IMR-90 (cell line): ENCODE results near the gene TP53TG5. TPM values are rescaled to one million over a fixed set of nuclear protein-coding genes. Genes with fewer than 3 reads are reported as not detected.

ENCODE experiments used
- ATAC-seq: fragments of 200-7000 bp; cut with Tn5 transposase; 2 replicates; pipeline ENCODE4 v1.9.1; 2020; ENCODE audit warnings: low read depth, mild to moderate bottlenecking, moderate library complexity
- BruUV-seq: library from RNA; stranded (reverse); fragments of 400-500 nt; replicated peaks from 2 replicates; lab custom pipeline; 2021; lab: Mats Ljungman, UMichigan
- CTCF ChIA-PET: fragments of 300-600 bp; formaldehyde crosslinking; extraction: SDS; loops from one replicate; lab custom pipeline; 2021; ENCODE audit warnings: antibody characterized with exemption; lab: Yijun Ruan, JAX
- POLR2A ChIA-PET: fragments of 300-600 bp; sonication (Branson Sonifier 250); formaldehyde crosslinking; loops from one replicate; lab custom pipeline; 2022; ENCODE audit warnings: antibody characterized with exemption; ENCODE audit not compliant: unreplicated experiment; lab: Charles Lee
- DNase-seq: peaks from one replicate; pipeline ENCODE4 v3.0.0; 2013
- H2AFZ ChIP-seq: replicated peaks from 2 replicates; pipeline ENCODE3; 2013; ENCODE audit warnings: low read length, mild to moderate bottlenecking; ENCODE audit not compliant: poor library complexity
- H2AK5ac ChIP-seq: 2 replicates; pipeline ENCODE4 v1.6.1; 2013; ENCODE audit warnings: low read depth, low read length, inconsistent platforms
- H2AK9ac ChIP-seq: replicated peaks from 2 replicates; pipeline ENCODE3; 2013; ENCODE audit warnings: mild to moderate bottlenecking, low read depth, low read length, moderate library complexity; ENCODE audit not compliant: poor library complexity
- H2BK120ac ChIP-seq: 2 replicates; pipeline ENCODE4 v1.6.1; 2013; ENCODE audit warnings: low read depth, low read length, inconsistent platforms
- H2BK15ac ChIP-seq: 3 replicates; pipeline ENCODE4 v1.6.1; 2013; ENCODE audit warnings: low read depth, low read length, inconsistent platforms
- H2BK20ac ChIP-seq: 2 replicates; pipeline ENCODE4 v1.6.1; 2013; ENCODE audit warnings: low read depth, mild to moderate bottlenecking, inconsistent platforms, low read length, moderate library complexity
- H2BK5ac ChIP-seq: 2 replicates; pipeline ENCODE4 v1.6.1; 2013; ENCODE audit warnings: mild to moderate bottlenecking, low read depth, low read length, inconsistent platforms; ENCODE audit not compliant: poor library complexity, severe bottlenecking
- H3K14ac ChIP-seq: replicated peaks from 2 replicates; pipeline ENCODE4 v1.6.1; 2013; ENCODE audit warnings: low read depth, low read length, inconsistent platforms
- H3K18ac ChIP-seq: 2 replicates; pipeline ENCODE4 v1.6.1; 2013; ENCODE audit warnings: low read depth, low read length, control low read depth
- H3K23ac ChIP-seq: 2 replicates; pipeline ENCODE4 v1.6.1; 2013; ENCODE audit warnings: low read depth, low read length, inconsistent platforms
- H3K27ac ChIP-seq: 2 replicates; pipeline ENCODE4 v1.5.1; 2013; ENCODE audit warnings: mild to moderate bottlenecking, control low read depth, low read length; ENCODE audit not compliant: insufficient read depth
- H3K27me3 ChIP-seq: 2 replicates; pipeline ENCODE4 v1.6.1; 2013; ENCODE audit warnings: low read length; ENCODE audit not compliant: control insufficient read depth, insufficient read depth
- H3K36me3 ChIP-seq: 2 replicates; pipeline ENCODE4 v1.6.1; 2013; ENCODE audit warnings: low read length, mixed read lengths; ENCODE audit not compliant: control insufficient read depth, insufficient read depth
- H3K4ac ChIP-seq: 2 replicates; pipeline ENCODE4 v1.6.1; 2013; ENCODE audit warnings: low read depth, low read length, inconsistent platforms
- H3K4me1 ChIP-seq: 2 replicates; pipeline ENCODE4 v1.6.1; 2013; ENCODE audit warnings: low read length, mixed read lengths; ENCODE audit not compliant: control insufficient read depth, insufficient read depth
- H3K4me2 ChIP-seq: 2 replicates; pipeline ENCODE4 v1.6.1; 2013; ENCODE audit warnings: low read depth, mild to moderate bottlenecking, control low read depth, low read length, moderate library complexity
- H3K4me3 ChIP-seq: 2 replicates; pipeline ENCODE4 v1.5.1; 2013; ENCODE audit warnings: low read depth, mild to moderate bottlenecking, control low read depth, low read length, moderate library complexity; ENCODE audit not compliant: insufficient read depth
- H3K56ac ChIP-seq: 2 replicates; pipeline ENCODE4 v1.6.1; 2013; ENCODE audit warnings: low read length, inconsistent platforms; ENCODE audit not compliant: insufficient read depth; ENCODE audit errors: extremely low read depth
- H3K79me1 ChIP-seq, 2 experiments: 2 replicates each; pipeline ENCODE4 v1.6.1; 2013; ENCODE audit warnings: low read length in 2 of 2, inconsistent platforms in 1 of 2, low read depth in 1 of 2
- H3K9ac ChIP-seq: 2 replicates; pipeline ENCODE4 v1.6.1; 2013; ENCODE audit warnings: low read depth, low read length, control low read depth
- H3K9me1 ChIP-seq: 2 replicates; pipeline ENCODE4 v1.6.1; 2013; ENCODE audit warnings: low read length, inconsistent platforms; ENCODE audit not compliant: insufficient read depth
- H3K9me3 ChIP-seq: 2 replicates; pipeline ENCODE4 v1.6.1; 2013; ENCODE audit warnings: low read length; ENCODE audit not compliant: control insufficient read depth, insufficient read depth
- H4K20me1 ChIP-seq: 2 replicates; pipeline ENCODE4 v1.6.1; 2013; ENCODE audit warnings: low read length, inconsistent platforms; ENCODE audit not compliant: insufficient read depth
- H4K5ac ChIP-seq: 2 replicates; pipeline ENCODE4 v1.6.1; 2013; ENCODE audit warnings: mild to moderate bottlenecking, low read depth, low read length, control low read depth
- H4K8ac ChIP-seq, 2 experiments: 2 replicates each; pipeline ENCODE4 v1.6.1; 2013; ENCODE audit warnings: low read depth in 2 of 2, low read length in 2 of 2, control low read depth in 1 of 2, inconsistent platforms in 1 of 2
- H4K91ac ChIP-seq: 2 replicates; pipeline ENCODE4 v1.6.1; 2013; ENCODE audit warnings: low read depth, low read length, inconsistent platforms; ENCODE audit not compliant: insufficient read depth
- CHD1 ChIP-seq: IDR thresholded peaks from 2 replicates; pipeline ENCODE4 v1.6.1; 2012; ENCODE audit warnings: low read depth, low read length, improper control_type of control experiment
- FOS ChIP-seq: fragments of 150-350 bp; IDR thresholded peaks from 2 replicates; pipeline ENCODE4 v1.6.1; 2016; ENCODE audit warnings: low read depth, low read length
- MAFK ChIP-seq: IDR thresholded peaks from 2 replicates; pipeline ENCODE4 v1.6.1; 2012; ENCODE audit warnings: low read depth, low read length, improper control_type of control experiment
- MAZ ChIP-seq: IDR thresholded peaks from 2 replicates; pipeline ENCODE4 v1.6.1; 2012; ENCODE audit warnings: low read depth, mild to moderate bottlenecking, low read length, improper control_type of control experiment, moderate library complexity, borderline replicate concordance
- MXI1 ChIP-seq: IDR thresholded peaks from 2 replicates; pipeline ENCODE4 v1.6.1; 2012; ENCODE audit warnings: low read depth, mild to moderate bottlenecking, low read length, moderate library complexity, borderline replicate concordance
- NFE2L2 ChIP-seq: fragments of 150-350 bp; IDR thresholded peaks from 2 replicates; pipeline ENCODE4 v1.6.1; 2016; ENCODE audit warnings: low read depth, mild to moderate bottlenecking, low read length
- POLR2A ChIP-seq: IDR thresholded peaks from 2 replicates; pipeline ENCODE4 v1.6.1; 2012; ENCODE audit warnings: mild to moderate bottlenecking, low read depth, low read length
- RAD21 ChIP-seq: IDR thresholded peaks from 2 replicates; pipeline ENCODE4 v1.6.1; 2012; ENCODE audit warnings: low read length, improper control_type of control experiment
- RCOR1 ChIP-seq: IDR thresholded peaks from 2 replicates; pipeline ENCODE4 v1.6.1; 2012; ENCODE audit warnings: mild to moderate bottlenecking, low read length, improper control_type of control experiment; ENCODE audit not compliant: insufficient replicate concordance
- RFX5 ChIP-seq: IDR thresholded peaks from 2 replicates; pipeline ENCODE4 v1.8.0; 2012; ENCODE audit warnings: low read depth, mild to moderate bottlenecking, low read length, moderate library complexity
- SMC3 ChIP-seq: fragments of 150-350 bp; IDR thresholded peaks from 2 replicates; pipeline ENCODE4 v1.6.1; 2016; ENCODE audit warnings: low read depth, mild to moderate bottlenecking, antibody characterized with exemption, low read length, moderate library complexity
- USF2 ChIP-seq: fragments of 150-350 bp; IDR thresholded peaks from 2 replicates; pipeline ENCODE4 v1.6.1; 2017; ENCODE audit warnings: mild to moderate bottlenecking, antibody characterized with exemption, low read length, low read depth
- WGBS, 2 experiments: methylation state at CpG; one replicate each; pipeline versions ENCODE4 v1.1.5 to v1.1.7; 2013; ENCODE audit warnings: missing lambda C conversion rate in 2 of 2; ENCODE audit not compliant: insufficient read length in 1 of 2; ENCODE audit errors: extremely low coverage in 2 of 2; 5-methylcytosine and 5-hydroxymethylcytosine counted together
- dilution Hi-C: fragments of 300-500 bp; cut with HindIII; formaldehyde crosslinking; loops from one replicate; pipeline ENCODE4 v1.14.3; 2018; ENCODE audit warnings: low sequenced_read_pairs; ENCODE audit not compliant: unreplicated experiment
- in situ Hi-C: fragments of 300-500 bp; cut with MboI; formaldehyde crosslinking; loops from 3 replicates; pipeline ENCODE4 v1.14.3; 2019; ENCODE audit warnings: low sequenced_read_pairs, inconsistent platforms, mixed read lengths
- intact Hi-C: fragments of 100-400 bp; cut with micrococcal nuclease; formaldehyde crosslinking; loops from 2 replicates; pipeline ENCODE4 v1.10.0; 2022
- polyA plus RNA-seq, 3 experiments: library from polyadenylated mRNA; depleted of rRNA; stranded (reverse); fragments of >200 nt; gene quantifications; 2 replicates each; pipeline ENCODE4 v1.2.3, GENCODE V29; 2012; ENCODE audit warnings: low replicate concordance in 1 of 3
- total RNA-seq: library from RNA; depleted of rRNA; stranded (reverse); fragments of >200 nt; gene quantifications from 2 replicates; pipeline ENCODE4 v1.2.3, GENCODE V29; 2012
- TF ChIP-seq, protein P1 (sequence below): conservative IDR thresholded peaks from 2 replicates; pipeline ENCODE4 v1.5.1; 2012; ENCODE audit warnings: mild to moderate bottlenecking, low read depth, low read length, improper control_type of control experiment

TP53TG5 gene
- total and polyA plus RNA-seq, 2 of the 4 experiments (the other 2 are of a cell fraction): not detected

GRCh38 chr20:45423700-45424099 lies 45.6 kb upstream of the TP53TG5 start:
- POLR2A ChIA-PET: no interaction called here
- in situ Hi-C loops: no loop called here
- no peak overlapping the region for H4K5ac ChIP-seq
- no peaks in the 10 kb centered on the region for H3K9me3 ChIP-seq
- no peak overlapping the region for H3K18ac ChIP-seq
- H4K91ac ChIP-seq: no peak overlapping the region
- no CpG with 5 or more reads among the region's 2 CpGs for WGBS, 2 experiments
- H4K20me1 ChIP-seq: no peaks in the 10 kb centered on the region
- peaks cover 43% of the 10 kb centered on the region for H3K36me3 ChIP-seq
- H3K79me1 ChIP-seq: peaks cover 0 to 14% of the 10 kb centered on the region in 2 experiments; a peak in 3 of 4 replicates
- ATAC-seq (no peak), DNase-seq (no peak)
- intact Hi-C loops: no loop called here
- peaks cover 3% of the 10 kb centered on the region for H3K9me1 ChIP-seq
- no peak overlapping the region for H3K23ac ChIP-seq
- no peak for TF ChIP-seq RAD21
- TF ChIP-seq RCOR1: no peak
- TF ChIP-seq, protein P1, sequence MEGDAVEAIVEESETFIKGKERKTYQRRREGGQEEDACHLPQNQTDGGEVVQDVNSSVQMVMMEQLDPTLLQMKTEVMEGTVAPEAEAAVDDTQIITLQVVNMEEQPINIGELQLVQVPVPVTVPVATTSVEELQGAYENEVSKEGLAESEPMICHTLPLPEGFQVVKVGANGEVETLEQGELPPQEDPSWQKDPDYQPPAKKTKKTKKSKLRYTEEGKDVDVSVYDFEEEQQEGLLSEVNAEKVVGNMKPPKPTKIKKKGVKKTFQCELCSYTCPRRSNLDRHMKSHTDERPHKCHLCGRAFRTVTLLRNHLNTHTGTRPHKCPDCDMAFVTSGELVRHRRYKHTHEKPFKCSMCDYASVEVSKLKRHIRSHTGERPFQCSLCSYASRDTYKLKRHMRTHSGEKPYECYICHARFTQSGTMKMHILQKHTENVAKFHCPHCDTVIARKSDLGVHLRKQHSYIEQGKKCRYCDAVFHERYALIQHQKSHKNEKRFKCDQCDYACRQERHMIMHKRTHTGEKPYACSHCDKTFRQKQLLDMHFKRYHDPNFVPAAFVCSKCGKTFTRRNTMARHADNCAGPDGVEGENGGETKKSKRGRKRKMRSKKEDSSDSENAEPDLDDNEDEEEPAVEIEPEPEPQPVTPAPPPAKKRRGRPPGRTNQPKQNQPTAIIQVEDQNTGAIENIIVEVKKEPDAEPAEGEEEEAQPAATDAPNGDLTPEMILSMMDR: no peak
- no peak for TF ChIP-seq MXI1
- no peak for TF ChIP-seq FOS
- TF ChIP-seq MAFK: no peak
- no peak for TF ChIP-seq USF2
- no peak for TF ChIP-seq POLR2A
- TF ChIP-seq SMC3: no peak
- TF ChIP-seq RFX5: no peak
- TF ChIP-seq NFE2L2: no peak
- no peak for TF ChIP-seq CHD1
- no peak for TF ChIP-seq MAZ
- no peak overlapping the region for H4K8ac ChIP-seq
- H3K56ac ChIP-seq: no peak overlapping the region
- H3K27ac ChIP-seq: no peak overlapping the region
- H3K9ac ChIP-seq: no peak overlapping the region
- no TSS peak for BruUV-seq
- no peak overlapping the region for H2BK20ac ChIP-seq
- H2BK120ac ChIP-seq: no peak overlapping the region
- H2AFZ ChIP-seq: no peak overlapping the region
- H3K14ac ChIP-seq: no peak overlapping the region
- H3K4me1 ChIP-seq: peaks cover 6% of the 10 kb centered on the region; the same call in 1 of the 2 replicates
- H3K4ac ChIP-seq: no peak overlapping the region
- no peak overlapping the region for H2AK5ac ChIP-seq
- H3K4me3 ChIP-seq: no peak overlapping the region
- H2BK15ac ChIP-seq: no peak overlapping the region
- no peak overlapping the region for H2BK5ac ChIP-seq
- H3K27me3 ChIP-seq: no peaks in the 10 kb centered on the region
- H2AK9ac ChIP-seq: no peak overlapping the region
- CTCF ChIA-PET: no interaction called here
- dilution Hi-C loops: no loop called here
- no peak overlapping the region for H3K4me2 ChIP-seq
